NCI-H748 (cell line): ENCODE results near the gene ZP3.
"Not testable (repeated sequence)": the region's sequence is repeated elsewhere in the genome, so short reads cannot be mapped to it uniquely, and the experiment has no call there.

Experiments used
- DNase-seq: peaks from one replicate; lab custom pipeline; 2025; ENCODE audit not compliant: unreplicated experiment; lab: John Stamatoyannopoulos, UW

The ZP3 gene

GRCh38 chr7:76439120-76439888 is 14.6 kb downstream of the ZP3 start:
- not testable (repeated sequence) for DNase-seq

- DNase-seq, result not testable (repeated sequence)
Observed at GRCh38 chr7:76440404-76440803, 15.7 kb downstream of the ZP3 start.

- not testable (repeated sequence) for DNase-seq
Observed at GRCh38 chr7:76441792-76442191, 17.0 kb downstream of the ZP3 start.

GRCh38 chr7:76442664-76443446 is 18.1 kb downstream of the ZP3 start:
- not testable (repeated sequence) for DNase-seq

GRCh38 chr7:76443846-76444245 is 19.1 kb downstream of the ZP3 start:
- not testable (repeated sequence) for DNase-seq

- not testable (repeated sequence) for DNase-seq
Observed at GRCh38 chr7:76445577-76446008, 20.8 kb downstream of the ZP3 start.

GRCh38 chr7:76457017-76457416 is 32.3 kb downstream of the ZP3 start:
- not testable (repeated sequence) for DNase-seq

GRCh38 chr7:76458504-76458903 is 33.8 kb downstream of the ZP3 start:
- DNase-seq, result not testable (repeated sequence)

- not testable (repeated sequence) for DNase-seq
Observed at GRCh38 chr7:76460767-76461166, 36.0 kb downstream of the ZP3 start.

GRCh38 chr7:76461464-76462101 is 36.8 kb downstream of the ZP3 start, which contains the start of gene DTX2:
Gene DTX2, plus strand, starts transcription at chr7:76461709. Its CDS starts 18,801 bp downstream, at chr7:76480510.
- not testable (repeated sequence) for DNase-seq

GRCh38 chr7:76462271-76462882 is 37.6 kb downstream of the ZP3 start:
- DNase-seq, result not testable (repeated sequence)

- not testable (repeated sequence) for DNase-seq
Observed at GRCh38 chr7:76464959-76465358, 40.2 kb downstream of the ZP3 start.

- DNase-seq, result not testable (repeated sequence)
Observed at GRCh38 chr7:76465950-76466349, 41.2 kb downstream of the ZP3 start.

- DNase-seq, result not testable (repeated sequence)
Observed at GRCh38 chr7:76467743-76468404, 43.1 kb downstream of the ZP3 start.

- DNase-seq, result not testable (repeated sequence)
Observed at GRCh38 chr7:76471556-76472221, 46.9 kb downstream of the ZP3 start.

GRCh38 chr7:76473097-76473496 is 48.3 kb downstream of the ZP3 start:
- not testable (repeated sequence) for DNase-seq

GRCh38 chr7:76476280-76476679 is 51.5 kb downstream of the ZP3 start:
- DNase-seq, result not testable (repeated sequence)

GRCh38 chr7:76476742-76477474 is 52.2 kb downstream of the ZP3 start:
- not testable (repeated sequence) for DNase-seq

GRCh38 chr7:76479628-76480027 is 54.9 kb downstream of the ZP3 start:
- DNase-seq, result not testable (repeated sequence)
